GM06990 (cell line): ENCODE results near the gene ZDHHC18.
A peak's percentile ranks its signal among the peaks of the same experiment; 100 is the strongest.

Experiments
- DNase-seq: peaks from one replicate; pipeline ENCODE4 v3.0.0-alpha.2; 2011; ENCODE audit not compliant: insufficient read length; ENCODE audit errors: extremely low read depth
- H3K27me3 ChIP-seq: replicated peaks from 2 replicates; pipeline ENCODE4 v1.6.0; 2011; ENCODE audit warnings: low read length; ENCODE audit not compliant: control insufficient read depth, insufficient read depth
- H3K36me3 ChIP-seq: 2 replicates; pipeline ENCODE4 v1.5.1; 2011; ENCODE audit warnings: low read length; ENCODE audit not compliant: control insufficient read depth, insufficient read depth
- H3K4me3 ChIP-seq: replicated peaks from 2 replicates; pipeline ENCODE4 v1.5.1; 2011; ENCODE audit warnings: low read depth, mild to moderate bottlenecking, control low read depth, low read length
- TF ChIP-seq, protein P1 (sequence below): IDR thresholded peaks from 2 replicates; pipeline ENCODE4 v1.5.1; 2011; ENCODE audit warnings: low read length, control low read depth, mild to moderate bottlenecking, inconsistent platforms; ENCODE audit not compliant: insufficient read depth, poor library complexity, severe bottlenecking

The ZDHHC18 gene

DNA sequence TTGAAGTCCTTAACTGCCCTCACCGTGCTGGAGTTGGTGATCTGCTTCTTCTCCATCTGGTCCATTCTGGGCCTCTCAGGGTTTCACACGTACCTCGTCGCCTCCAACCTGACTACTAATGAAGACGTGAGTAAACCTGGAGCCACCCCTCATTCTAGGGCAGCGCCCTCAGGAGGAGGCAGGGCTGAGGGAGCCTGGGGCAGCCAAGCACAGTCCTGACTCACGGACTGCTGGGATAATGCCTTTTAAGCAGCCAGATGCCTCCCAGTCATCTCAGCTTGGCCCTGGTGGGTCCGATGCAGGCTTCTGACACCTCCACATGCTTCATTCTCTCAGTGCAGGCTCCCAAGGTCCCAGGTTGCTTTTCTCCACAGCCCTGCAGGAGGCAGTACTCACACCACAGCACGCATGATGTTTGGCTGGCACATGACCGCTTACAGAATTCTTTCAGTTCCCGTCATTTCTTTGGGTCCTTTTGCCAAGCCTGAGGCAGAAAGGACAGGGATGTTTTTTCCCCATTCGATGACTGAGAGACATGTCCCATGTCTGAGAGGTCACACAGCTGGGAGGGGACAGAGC is 24.7 kb downstream of the ZDHHC18 start:
- Histone ChIP-seq H3K36me3 (peaks cover 59% of the 10 kb centered on the region), H3K27me3 (no peaks in the 10 kb centered on the region), H3K4me3 (no peak overlapping the region)
- no peak for DNase-seq
- TF ChIP-seq, protein P1, sequence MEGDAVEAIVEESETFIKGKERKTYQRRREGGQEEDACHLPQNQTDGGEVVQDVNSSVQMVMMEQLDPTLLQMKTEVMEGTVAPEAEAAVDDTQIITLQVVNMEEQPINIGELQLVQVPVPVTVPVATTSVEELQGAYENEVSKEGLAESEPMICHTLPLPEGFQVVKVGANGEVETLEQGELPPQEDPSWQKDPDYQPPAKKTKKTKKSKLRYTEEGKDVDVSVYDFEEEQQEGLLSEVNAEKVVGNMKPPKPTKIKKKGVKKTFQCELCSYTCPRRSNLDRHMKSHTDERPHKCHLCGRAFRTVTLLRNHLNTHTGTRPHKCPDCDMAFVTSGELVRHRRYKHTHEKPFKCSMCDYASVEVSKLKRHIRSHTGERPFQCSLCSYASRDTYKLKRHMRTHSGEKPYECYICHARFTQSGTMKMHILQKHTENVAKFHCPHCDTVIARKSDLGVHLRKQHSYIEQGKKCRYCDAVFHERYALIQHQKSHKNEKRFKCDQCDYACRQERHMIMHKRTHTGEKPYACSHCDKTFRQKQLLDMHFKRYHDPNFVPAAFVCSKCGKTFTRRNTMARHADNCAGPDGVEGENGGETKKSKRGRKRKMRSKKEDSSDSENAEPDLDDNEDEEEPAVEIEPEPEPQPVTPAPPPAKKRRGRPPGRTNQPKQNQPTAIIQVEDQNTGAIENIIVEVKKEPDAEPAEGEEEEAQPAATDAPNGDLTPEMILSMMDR: peak; percentile 8

DNA sequence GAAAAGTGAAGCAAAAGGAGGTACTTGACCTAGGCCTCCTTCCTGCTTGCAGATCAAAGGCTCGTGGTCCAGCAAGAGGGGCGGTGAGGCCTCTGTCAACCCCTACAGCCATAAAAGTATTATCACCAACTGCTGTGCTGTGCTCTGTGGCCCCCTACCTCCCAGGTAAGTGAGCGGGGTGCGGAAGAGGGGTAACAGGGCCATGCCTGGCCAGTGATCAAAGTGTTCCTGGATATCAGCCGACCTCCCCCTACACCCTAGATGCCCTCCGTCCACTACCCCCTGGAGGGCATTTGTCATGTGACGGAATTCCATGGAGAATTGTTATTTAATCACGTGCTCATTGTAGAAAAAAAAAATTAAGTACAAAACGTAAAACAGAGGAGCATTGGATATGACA is 26.2 kb downstream of the ZDHHC18 start:
- H3K27me3 ChIP-seq: no peaks in the 10 kb centered on the region
- peaks cover 62% of the 10 kb centered on the region for H3K36me3 ChIP-seq
- DNase-seq: no peak
- no peak overlapping the region for H3K4me3 ChIP-seq
- TF ChIP-seq, protein P1: no peak

DNA sequence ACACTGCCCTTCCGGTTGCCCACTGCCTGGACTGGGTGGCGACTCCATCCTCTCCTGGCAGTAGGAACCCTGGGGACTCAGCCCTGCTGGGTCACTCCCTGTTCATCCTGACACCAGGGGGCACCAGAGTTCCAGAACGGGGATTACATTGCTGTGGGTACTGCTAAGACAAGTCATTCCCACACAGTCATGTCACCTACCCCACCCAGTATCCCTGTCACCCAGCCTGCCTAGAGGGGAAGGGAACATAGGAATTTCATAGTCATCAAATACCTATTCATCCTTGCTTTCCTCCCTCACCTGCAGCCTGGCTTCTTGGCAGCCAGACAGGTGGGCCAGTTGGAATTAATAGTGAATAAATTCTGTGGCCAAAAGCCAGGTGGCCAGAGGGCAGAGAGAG is 26.7 kb downstream of the ZDHHC18 start:
- Histone ChIP-seq H3K4me3 (no peak overlapping the region), H3K27me3 (no peaks in the 10 kb centered on the region), H3K36me3 (peaks cover 63% of the 10 kb centered on the region)
- DNase-seq: peak; percentile 44
- TF ChIP-seq, protein P1: peak; percentile 87

DNA sequence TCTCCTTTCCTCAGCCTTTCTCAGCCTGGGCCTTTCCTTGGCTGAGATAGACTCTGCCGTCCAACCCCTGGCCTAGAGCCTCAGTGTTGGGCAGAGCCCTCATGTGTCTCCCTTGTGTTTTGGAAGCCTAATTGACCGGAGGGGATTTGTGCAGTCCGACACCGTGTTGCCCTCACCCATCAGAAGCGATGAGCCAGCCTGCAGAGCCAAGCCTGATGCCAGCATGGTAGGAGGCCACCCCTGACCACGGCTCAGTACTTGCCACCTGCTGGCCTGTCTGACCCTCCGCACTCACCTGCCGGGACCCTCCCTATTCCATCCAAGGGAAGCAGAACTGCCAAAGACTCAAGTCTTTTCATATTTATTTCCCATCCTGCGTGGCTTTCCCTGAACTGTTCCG is 27.1 kb downstream of the ZDHHC18 start:
- TF ChIP-seq, protein P1: no peak
- Histone ChIP-seq H3K27me3 (no peaks in the 10 kb centered on the region), H3K36me3 (peaks cover 59% of the 10 kb centered on the region), H3K4me3 (no peak overlapping the region)
- DNase-seq: no peak

DNA sequence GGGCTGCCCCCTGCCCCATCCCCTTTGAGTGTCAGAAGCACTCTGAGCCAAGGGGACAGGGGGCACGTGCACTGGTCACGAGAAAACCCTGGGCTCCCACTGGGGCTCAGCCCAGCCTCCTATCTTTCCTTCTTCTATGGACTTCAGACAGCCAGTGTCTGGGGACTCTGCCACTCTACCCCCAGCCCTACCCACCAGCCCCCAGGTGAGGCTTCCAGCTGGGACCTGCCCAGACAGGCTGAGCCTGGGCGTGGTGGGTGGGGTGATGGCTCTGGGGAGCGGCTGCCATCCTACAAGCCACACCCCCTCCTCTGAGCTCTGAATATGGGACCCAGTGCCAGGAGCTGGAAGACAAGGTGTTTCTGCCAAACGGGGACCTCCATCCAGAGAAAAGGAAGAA is 28.4 kb downstream of the ZDHHC18 start:
- Histone ChIP-seq H3K27me3 (no peaks in the 10 kb centered on the region), H3K4me3 (no peak overlapping the region), H3K36me3 (peaks cover 51% of the 10 kb centered on the region)
- no peak for DNase-seq
- TF ChIP-seq, protein P1: no peak

DNA sequence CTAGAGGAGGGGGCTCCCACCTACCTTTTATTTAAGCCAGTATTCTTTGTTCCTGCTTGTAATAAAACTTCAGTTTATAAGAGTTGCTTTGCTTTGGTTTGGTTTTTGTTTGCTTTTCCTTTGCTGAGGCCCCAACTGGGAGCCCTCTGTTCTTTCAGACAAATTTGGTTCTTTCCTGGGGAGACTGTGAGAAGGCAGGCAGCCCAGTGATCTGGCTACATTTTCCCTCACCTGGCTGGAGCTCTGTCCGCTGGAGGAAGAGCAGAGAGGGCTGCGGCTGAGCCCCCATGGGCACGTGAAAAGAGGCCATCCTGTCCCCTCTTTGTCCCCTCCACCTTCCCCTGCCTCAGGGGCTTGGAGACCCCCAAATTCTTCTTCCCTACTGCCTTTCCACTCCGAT is 29.1 kb downstream of the ZDHHC18 start:
- TF ChIP-seq, protein P1: no peak
- Histone ChIP-seq H3K36me3 (peaks cover 44% of the 10 kb centered on the region), H3K27me3 (no peaks in the 10 kb centered on the region), H3K4me3 (no peak overlapping the region)
- DNase-seq: no peak
